SK-MEL-5 (cell line): ENCODE data around the gene ATP5F1B. TPM values are rescaled to one million over a fixed set of nuclear protein-coding genes. Genes with fewer than 3 reads are reported as not detected.
A peak's percentile ranks its signal among the peaks of the same experiment; 100 is the strongest.
"Not testable (repeated sequence)": the region's sequence is repeated elsewhere in the genome, so short reads cannot be mapped to it uniquely, and the experiment has no call there.

Experiments used
- DNase-seq: peaks from one replicate; pipeline ENCODE4 v3.0.0-alpha.2; 2016; ENCODE audit warnings: low read depth, low spot score
- in situ Hi-C: cut with HindIII; loops from 2 replicates; pipeline ENCODE4 v1.10.0; 2016; ENCODE audit warnings: low sequenced_read_pairs, high pct_unique_total_duplicates, low pct_unique_long_range_greater_than_20kb
- total RNA-seq: library from RNA; depleted of rRNA; stranded (reverse); fragments of >200 nt; shearing (Covaris generic); gene quantifications from 2 replicates; pipeline ENCODE4 v1.2.3, GENCODE V29; 2014

The ATP5F1B gene
- total RNA-seq, 1 experiment from 2014 or later = 1,074 TPM

DNA sequence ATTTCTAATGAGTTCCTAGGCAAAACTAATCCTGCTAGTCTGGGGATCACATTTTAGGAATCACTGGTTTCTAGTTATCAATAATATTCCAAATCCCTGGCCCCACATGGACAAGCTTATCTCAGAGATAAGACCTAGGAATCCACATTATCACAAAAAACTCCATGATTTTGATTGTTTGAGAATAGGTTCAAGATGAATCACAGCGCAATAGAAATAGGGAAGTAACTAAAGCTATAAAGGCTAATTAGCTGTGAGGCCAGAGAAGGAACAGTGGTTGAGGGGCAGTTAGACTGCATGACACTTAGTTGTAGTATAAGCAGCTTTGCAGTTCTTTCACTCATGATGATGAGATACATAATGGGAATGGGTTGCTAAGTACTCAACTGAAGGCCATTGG lies 13.1 kb upstream of the ATP5F1B start:
- DNase-seq = no peak
- in situ Hi-C loops = no loop called here

DNA sequence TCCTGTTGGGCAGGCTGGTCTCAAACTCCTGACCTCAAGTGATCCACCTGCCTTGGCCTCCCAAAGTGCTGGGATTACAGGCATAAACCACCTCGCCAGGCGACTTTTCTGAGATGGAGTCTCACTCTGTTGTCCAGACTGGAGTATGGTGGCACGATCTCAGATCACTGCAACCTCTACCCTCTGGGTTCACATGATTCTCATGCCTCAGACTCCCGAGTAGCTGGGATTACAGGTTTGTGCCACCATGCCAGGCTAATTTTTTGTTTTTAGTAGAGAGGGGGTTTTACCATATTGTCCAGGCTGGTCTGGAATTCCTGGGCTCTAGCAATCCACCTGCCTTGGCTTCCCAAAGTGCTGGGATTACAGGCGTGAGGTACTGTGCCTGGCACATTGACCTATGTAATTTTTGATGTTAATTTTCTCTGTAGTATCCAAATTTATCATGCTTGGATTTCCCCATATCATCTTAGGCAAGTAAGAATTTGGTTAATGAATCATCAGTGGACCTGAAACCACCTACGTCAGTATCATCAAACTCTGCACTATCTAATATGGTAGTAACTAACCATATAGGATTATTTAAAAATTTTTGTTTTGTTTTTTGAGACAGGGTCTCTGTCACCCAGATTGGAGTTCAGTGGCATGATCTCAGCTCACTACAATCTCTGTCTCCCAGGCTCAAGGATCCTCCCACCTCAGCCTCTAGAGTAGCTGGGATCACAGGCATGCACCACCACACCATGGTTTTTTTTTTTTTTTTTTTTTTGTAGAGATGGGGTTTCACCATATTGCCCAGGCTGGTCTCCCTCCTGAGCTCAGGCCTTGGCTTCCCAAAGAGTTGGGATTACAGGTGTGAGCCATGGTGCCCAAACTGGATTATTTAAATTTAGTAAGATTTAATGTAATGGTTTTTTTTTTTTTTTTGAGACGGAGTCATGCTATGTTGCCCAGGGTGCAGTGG lies 11.9 kb upstream of the ATP5F1B start:
- in situ Hi-C loops = no loop called here
- no peak for DNase-seq

DNA sequence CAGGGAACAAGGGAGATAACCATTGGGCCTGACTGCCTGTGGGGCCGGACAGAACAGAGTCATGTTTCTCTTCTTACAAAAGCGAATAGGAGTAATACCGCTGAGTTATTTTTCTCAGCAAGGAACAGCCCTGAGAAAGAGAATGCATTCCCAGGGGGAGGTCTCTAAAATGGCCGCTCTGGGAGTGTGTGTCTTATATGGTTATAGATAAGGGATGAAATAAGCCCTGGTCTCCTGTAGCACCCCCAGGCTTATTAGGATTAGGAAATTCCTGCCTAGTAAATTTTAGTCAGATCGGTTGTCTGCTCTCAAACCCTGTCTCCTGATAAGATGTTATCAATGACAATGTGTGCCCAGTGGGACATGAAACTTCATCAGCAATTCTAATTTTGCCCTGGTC lies 8.0 kb upstream of the ATP5F1B start:
- in situ Hi-C loops, DNase-seq: not testable (repeated sequence)

DNA sequence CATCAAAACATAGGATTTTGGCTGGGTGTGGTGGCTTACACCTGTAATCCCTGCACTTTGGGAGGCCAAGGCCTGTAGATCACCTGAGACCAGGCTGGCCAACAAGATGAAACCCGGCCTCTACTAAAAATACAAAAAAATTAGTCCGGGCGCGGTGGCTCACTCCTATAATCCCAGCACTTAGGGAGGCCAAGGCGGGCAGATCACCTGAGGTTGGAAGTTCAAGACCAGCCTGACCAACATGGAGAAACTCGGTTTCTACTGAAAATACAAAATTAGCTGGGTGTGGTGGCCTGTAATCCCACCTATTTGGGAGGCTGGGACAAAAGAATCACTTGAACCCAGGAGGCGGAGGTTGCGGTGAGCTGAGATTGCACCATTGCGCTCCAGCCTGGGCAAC lies 2.2 kb upstream of the ATP5F1B start:
- DNase-seq, in situ Hi-C loops: not testable (repeated sequence)

DNA sequence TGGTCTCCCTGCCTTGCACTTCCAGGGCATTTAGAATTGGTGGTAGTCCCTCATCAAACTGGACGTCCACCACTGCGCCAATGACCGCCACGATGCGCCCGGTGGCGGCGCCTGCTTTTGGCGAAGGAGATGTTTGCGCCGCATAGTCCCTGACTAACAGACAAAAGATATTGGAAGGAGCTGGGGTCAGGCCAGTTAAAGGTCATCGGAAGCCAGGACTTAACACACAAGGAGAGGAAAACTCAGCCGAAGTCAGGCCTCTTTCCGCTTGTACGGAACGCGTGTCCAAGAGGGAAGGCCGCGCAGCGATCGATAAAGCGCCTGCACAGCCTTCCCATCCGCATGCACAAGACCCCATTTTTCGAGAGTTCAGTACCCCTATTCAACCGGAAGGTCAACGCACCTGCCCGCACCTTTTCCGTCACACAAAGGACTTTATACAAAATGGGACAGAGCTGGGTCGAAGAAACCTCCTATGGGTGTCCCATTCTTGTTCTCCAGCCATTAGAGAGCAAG lies 525 bp downstream of the ATP5F1B start:
- in situ Hi-C loops = no loop called here
- DNase-seq = no peak

DNA sequence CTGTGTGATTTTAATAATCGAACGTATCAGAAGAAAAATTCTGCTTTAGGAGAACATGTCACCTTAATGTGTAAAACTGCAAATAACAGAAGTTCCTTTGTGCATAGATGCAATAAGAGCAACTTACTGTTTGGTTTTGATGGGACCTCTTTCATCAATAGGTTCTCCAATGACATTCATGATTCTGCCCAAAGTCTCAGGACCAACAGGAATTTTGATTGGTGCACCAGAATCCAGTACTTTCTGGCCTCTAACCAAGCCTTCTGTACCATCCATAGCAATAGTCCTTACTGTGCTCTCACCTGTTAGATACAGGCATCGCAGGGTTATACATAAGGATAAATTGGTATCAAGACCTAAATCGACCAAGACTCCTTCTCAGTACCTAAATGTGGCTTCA lies 1.1 kb downstream of the ATP5F1B start:
- in situ Hi-C loops = no loop called here
- DNase-seq = peak; percentile 35

DNA sequence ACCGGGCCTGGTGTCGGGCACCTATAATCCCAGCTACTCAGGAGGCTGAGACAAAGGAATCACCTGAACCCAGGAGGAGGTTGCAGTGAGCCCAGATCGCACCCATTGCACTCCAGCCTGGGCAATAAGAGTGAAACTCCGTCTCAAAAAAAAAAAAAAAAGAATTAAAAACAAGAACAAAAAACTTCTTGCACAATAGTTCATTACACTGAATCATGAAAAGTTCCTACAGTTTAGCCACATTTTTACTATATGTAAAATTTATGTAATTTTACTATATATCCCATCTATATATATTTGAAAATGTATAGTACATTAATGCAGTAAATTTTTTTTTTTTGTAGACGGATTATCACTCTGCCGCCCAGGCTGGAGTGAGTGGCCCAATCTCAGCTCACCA lies 4.6 kb downstream of the ATP5F1B start:
- in situ Hi-C loops = no loop called here
- DNase-seq = no peak

DNA sequence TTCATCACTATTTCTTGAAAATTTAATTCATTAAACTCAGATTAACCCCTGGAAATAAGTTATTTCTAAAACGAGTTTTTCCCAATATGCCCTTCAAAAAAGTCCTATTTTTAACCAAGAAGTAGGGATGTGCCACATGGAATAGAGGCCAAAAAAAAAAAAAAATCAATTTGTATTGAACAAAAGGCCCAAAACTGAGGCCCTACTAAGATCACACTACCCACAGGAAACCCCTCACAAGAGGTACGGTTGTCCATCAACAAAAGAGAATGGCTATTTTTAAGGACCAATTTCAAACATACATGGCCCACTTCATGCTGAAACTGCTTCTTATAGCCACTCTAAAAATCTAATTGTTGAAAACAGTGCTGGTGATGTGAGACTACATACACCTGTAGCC lies 8.2 kb downstream of the ATP5F1B start:
- DNase-seq = no peak
- in situ Hi-C loops = no loop called here

DNA sequence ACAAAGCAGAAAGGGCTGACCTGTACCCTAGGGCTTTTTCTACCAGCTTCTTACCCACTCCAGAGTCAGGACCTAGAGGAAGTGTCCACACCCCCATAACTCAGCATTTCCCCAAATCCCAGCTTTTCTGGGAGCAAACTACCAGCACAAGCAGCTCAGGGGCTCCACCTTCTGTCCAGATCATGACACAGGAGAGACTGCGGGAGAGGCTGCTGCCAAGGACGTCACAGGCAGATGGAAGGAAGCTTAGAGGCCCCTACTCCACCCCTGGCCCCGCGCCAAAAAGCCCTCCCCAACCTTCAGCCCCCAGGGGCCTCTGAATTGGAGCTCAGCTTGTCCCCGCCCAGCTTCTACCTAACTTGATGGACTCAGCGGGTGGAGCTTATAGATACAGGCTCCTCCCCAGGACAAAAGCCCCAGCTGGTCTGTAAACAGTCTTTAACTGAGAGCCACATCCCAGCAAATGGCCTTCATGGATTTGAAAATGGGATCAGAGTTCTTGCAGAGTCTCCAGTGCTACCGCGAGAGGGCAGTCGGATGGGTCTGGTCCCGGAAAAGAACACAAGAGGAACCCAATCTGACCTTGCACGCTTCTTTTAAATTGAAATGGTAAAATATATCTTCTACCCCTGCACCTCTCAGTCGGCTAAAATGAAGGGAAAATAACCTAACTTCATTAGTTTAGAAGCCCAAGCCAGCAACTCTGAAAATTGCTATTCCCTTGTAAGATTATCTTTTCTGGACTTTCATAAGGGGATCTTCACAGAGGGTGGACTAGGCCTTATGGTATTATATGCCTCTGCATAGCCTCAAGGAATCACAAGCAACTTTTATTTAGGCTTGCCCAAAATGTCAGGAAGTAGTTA lies 8.9 kb downstream of the ATP5F1B start:
- peak; percentile 100 for DNase-seq
- in situ Hi-C loops = no loop called here

DNA sequence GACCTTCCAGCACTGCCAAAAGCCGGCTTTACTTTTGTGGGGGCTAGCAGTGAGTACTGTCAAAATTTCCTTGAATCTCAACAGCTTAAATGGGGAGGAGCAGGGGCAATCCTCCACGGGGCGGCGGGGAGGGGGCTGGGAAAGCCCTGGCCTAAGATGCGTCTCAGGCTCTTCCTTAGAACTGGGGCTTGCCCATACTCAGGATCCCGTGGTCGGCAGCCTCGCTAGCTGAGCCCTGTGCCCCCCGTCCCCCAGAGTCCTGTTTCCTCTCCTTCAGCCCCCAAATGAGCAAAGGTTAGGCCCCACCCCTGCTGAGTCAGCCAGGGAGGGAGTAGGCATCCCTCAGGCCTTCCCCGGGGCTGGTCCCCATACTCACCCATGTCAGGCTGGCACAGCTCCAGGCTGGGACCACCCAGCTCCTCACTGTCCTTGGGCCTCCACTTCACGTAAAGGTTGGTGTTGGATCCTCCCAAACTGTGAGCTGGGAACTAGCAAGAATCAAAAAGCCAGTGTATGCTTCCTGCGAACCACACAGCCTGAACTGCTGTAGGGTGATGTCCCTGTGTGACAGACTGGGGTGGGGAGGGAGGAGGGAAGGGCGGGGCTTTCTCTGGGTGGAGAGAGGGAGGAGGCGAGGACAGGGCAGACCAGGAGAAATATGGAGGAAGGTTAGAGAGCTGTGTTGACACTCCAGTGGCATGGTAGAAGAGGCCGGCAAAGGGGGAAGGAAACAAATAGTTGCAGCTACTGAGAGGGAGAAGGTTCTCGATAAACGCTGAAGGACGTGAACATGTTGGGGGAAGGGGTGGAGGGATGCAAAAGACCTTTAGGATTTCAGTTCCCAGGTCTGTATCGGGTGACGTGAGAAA lies 9.7 kb downstream of the ATP5F1B start:
- in situ Hi-C loops = no loop called here
- peak; percentile 91 for DNase-seq

DNA sequence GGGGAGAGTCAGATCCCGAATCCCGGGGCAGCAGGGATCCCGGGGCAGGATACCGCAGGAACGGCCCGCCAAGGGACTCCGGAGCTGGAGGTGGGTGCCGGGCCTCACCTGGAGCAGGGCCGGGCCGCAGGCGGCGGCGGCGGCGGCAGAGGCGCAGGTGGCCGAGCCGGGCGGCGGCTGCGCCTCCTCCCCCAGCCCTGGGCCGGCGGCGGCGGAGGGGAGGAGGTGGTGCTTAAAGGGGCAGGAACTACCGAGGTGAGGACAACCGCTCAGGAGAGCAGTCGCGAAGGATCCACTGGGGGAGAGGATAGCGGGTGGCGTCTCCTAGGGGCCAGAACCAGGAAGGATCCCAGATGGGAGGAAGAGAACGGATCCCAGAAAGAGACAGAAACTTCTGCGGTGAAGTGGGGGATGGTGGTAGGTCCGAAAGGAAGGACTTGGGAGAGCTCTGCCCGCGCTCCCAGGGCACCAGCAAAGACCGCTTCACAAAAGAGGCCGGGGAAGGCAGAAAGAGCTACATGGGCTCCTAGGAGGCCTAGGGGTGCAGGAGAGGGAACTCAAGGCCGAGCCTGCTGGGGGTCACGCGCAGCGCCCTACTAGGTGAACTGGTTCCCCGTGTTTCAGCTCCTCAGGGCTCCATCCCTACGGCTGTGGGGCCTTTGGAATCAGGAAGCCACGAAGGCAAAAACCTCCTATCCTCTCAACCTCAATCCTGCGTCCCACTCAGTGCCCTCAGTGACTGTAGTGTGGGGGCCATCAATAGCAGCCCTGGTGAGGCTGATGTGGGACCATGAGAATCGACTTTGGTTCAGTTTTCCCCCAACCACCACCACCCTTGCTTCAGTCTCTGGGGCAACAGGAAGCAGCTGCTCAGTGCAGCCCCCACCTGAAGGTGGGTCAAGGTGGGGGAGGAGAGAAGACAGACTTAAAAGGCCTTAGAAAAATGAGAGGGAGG lies 10.7 kb downstream of the ATP5F1B start:
- peak; percentile 89 for DNase-seq
- in situ Hi-C loops = no loop called here

DNA sequence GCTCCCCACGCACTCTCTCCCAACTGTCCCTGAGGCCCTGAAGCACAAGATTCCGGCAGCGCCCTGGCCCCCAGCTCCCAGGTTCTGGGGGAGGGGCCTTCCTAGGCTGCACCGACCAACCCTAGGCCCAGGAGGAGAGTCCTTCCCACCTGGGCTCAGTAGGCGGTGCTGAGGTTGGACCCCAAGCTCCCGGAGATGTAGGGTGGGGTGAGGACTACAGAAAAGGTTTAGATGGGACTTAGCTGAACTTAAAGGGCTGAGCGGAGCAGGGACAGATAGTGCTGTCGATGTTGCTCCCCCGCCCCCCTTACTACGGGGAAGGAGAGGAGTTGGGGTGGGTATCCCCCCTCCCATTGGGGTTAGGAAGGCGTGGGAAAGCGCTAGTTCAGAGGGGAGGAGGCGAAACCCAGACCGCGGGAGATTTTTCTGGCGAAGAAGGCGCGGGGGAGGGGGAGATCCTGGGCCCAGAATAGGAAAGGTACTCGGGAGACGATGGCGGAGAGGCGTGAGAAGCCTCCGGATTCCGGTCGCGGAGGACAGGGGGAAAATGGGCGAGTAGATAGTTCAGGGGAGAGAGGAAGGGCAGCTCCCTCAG lies 11.4 kb downstream of the ATP5F1B start:
- in situ Hi-C loops = no loop called here
- peak; percentile 17 for DNase-seq

DNA sequence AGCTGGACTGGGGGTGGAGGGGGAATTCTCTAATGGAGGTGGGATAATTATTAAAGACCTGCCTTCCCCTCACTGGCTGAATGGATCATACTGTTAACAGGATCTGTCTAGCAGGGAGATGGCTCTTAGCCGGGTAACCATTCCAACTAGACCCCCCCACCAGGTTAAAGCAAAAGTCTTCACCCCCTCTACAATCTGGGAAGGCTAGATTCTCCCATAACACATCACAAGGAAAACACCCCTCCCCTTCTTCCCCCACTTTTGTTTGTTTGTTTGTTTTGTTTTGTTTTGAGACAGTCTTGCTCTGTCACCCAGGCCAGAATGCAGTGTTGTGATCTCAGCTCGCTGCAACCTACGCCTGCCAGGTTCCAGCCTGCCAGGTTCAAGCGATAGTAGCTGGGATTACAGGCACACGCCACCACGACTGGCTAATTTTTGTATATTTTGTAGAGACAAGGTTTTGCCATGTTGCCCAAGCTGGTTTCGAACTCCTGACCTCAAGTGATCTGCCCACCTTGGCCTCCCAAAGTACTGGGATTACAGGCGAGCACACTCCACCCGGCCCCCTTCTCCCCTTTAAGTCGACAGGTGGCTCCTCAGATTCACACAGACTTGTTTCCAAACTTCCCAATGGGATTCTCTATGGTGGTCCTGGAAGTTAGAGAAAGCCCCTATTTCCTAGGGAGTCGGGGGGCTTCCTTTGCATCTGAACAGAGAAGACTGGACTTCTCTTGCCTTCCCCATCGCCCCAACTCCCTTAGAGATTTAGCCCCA lies 12.1 kb downstream of the ATP5F1B start:
- in situ Hi-C loops = no loop called here
- DNase-seq = no peak

DNA sequence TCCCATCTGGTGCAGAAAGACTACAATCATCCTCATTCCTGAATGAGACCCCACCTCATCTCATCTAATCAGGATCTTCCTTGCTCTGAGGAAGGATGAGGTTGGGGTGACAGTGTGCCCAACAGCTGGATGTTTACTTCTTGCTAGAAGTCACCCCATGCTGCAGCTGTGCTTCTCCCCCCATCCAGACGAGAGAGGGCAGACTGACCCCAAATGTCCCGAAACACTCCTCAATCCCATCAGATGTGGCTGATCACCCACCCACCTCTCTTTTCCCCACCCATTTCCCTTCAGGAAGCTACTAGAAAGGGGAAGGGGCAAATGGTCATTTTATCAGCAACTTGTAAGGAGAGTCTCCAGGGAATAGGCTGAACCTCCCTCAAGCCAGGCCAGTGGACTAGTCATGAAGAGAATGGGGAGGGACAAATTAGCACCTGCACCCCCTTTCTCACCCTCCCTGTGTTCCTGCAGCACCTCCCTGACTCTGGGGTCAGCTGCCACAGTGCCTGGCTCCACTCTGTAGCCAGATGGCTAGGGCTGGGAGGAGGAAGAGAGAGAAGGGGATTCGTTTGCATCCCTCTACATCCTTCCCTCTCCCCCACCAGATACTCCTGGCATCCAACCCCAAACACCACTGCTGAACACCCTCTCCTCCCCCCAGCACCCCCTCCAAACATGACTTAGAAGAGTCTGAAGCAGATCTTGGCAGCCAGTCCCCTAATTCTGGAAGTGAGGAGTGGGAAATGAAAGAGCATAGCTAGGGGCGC lies 12.9 kb downstream of the ATP5F1B start:
- no peak for DNase-seq
- in situ Hi-C loops = no loop called here
